Activated T-helper 1 cell treated with Interleukin-2 at 50 U/mL for 16 hours (primary cell): Measurements from ENCODE around the gene PXMP2.
A peak's percentile ranks its signal among the peaks of the same experiment; 100 is the strongest.
"Not testable (repeated sequence)": the region's sequence is repeated elsewhere in the genome, so short reads cannot be mapped to it uniquely, and the experiment has no call there.

Experiments used
- DNase-seq: peaks from one replicate; pipeline ENCODE4 v3.0.0-alpha.2; 2020; ENCODE audit warnings: low read depth

Gene PXMP2

DNA sequence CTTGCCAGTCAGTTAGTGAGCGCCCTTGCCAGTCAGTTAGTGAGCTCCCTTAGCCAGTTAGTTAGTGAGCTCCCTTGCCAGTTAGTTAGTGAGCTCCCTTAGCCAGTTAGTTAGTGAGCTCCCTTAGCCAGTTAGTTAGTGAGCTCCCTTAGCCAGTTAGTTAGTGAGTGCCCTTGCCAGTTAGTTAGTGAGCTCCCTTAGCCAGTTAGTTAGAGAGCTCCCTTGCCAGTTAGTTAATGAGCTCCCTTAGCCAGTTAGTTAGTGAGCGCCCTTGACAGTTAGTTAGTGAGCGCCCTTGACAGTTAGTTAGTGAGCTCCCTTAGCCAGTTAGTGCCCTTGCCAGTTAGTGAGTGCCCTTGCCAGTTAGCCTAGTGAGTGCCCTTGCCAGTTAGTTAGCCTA lies 7.5 kb downstream of the PXMP2 start:
- not testable (repeated sequence) for DNase-seq

DNA sequence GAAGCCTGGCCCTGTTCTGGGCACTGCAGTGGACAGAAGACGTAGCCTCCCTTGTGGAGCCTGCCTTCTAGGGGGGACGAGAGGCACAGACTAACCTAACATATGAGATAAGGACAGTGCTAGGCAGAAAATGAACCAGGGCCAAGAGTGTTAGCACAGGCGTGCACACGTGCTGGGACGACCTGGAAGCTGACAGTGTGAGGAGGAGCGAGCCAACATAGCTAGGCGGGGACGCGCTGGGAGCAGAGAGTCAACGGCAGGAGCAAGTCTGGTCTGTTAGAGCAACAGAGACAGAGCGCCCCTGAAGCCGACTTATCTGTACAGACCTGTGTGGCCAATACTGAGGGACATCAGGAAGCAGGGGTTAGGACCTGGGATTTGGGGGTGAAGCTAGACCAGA lies 8.0 kb downstream of the PXMP2 start:
- DNase-seq = no peak

DNA sequence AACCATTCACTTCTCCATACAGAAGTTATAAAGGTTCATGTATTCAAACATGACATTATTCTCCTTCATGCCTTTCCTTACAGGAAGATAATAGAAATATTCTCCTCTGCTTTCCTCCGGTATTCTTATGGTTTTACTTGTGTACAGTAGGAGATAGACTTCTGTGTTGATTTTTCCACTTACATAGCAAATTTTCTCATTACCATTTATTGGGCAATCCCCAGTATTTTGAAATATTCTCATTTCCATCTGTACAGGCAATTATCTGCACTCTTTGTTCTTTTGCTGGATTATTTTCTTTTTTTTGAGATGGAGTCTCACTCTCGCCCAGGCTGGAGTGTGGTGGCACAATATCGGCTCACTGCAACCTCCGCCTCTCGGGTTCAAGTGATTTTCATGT lies 11.0 kb downstream of the PXMP2 start:
- DNase-seq = no peak

DNA sequence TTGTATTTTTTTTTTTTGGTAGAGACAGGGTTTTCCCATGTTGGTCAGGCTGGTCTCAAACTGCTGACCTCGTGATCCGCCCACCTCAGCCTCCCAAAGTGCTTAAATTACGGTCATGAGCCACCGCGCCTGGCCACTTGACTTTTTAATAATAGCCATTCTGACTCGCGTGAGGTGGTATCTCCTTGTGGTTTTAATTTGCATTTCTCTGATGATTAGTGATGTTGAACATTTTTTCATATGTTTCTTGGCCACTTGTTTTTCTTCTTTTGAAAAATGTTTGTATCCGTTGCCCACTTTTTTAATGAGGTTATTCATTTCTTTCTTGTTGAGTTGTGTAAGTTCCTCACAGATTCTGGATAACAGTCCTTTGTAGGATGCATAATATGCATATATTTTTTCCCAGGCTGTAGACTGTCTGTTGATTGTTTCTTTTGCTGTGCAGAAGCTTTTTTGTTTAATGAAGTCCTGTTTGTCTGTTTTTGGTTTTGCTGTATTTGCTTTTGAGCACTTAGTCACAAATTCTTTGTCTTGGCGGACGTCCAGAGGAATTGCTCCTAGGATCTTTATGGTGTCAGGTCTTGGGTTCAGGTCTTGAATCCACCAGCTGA lies 12.9 kb downstream of the PXMP2 start:
- no peak for DNase-seq

DNA sequence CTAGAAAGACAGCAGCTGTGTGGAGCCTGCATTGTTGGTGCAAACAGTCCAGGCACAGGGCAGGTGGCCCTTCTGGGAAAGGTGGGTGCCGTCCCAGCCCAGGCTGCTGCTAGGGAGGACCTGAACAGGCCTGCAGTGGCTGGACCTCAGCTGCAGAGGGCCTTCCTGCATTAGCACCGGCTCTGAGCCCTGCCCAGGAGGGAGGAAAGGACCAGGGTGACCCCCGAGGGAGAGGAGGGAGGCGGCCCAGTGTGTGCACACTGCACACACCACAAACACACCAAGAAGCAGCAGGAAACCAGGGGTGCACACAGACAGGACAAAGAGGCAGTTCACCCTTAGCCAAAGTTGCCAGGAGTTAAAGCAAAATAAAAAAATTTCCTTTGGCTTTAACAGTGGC lies 15.3 kb downstream of the PXMP2 start:
- no peak for DNase-seq

DNA sequence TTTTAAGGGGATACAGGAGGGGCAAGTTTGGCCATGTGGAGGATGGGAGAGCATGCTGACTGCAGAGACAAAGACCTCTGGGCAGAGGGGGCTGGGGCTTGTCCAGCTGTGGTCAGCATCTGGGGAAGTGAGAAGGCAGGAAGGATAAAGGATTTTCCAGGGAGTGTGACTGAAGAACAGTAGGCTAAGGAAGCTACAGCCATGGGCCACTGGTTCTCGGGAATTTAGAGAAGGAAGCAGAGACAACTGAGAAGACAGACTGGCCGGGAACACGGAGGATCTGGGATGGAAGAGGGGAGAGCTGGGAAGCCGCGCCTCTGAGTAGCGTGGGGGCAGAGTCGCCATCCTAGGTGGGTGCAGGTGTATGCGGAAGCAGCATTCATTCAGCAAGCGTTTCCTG lies 16.3 kb downstream of the PXMP2 start:
- DNase-seq = no peak

DNA sequence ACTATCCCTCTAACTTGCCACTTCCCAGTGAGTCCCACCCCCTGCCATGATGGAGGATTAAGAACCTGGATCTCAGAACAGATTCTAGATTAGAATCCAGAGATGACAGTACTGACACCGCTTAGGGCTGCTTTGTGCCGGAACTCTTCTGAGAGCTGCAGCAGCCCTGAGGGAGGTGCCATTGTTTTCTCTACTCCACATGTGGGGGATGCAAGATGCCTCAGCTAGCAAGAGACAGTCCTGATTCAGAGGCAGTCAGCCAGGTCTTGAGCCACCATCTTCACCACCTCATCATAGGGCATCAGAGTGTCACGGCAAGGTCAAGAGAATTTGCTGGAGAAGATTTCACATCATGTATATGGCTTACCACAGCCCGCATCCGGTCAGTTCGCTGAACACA lies 19.9 kb downstream of the PXMP2 start:
- DNase-seq = no peak

DNA sequence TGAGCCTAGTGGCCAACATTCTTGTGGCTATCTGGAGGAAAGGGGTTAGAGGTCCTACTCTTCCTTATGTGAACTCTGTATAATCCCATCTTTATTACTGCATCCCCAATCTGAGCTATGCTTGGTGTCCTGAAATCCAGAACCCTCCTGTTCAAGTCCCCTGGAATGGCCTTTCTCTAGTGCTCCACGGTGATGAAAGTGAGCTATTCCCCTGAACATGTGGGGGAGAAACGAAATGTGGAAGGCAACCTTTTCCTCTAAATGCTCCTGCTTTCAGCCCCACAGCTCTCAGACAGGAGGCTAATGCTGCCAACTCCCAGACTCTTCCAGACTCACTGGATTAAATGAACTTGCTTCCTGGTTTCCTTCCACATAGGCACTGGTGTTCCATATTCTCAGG lies 20.8 kb downstream of the PXMP2 start:
- DNase-seq = no peak

DNA sequence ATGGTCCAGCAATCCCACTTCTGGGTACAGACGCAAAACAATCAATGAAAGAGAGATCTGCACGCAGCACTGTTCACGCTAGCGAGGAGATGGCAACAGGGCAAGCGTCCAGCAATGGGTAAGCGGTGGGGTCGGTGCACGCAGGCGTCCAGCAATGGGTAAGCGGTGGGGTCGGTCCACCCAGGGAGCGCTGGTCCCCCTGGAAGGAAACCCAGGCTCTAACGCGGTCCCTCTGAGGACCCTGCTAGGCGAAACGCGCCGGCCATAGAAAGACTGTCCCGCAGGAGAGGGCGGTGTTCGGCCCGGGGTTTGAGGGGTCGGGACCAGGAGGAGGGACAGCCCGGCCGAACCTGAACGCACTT lies 22.6 kb downstream of the PXMP2 start:
- peak; percentile 3 for DNase-seq

DNA sequence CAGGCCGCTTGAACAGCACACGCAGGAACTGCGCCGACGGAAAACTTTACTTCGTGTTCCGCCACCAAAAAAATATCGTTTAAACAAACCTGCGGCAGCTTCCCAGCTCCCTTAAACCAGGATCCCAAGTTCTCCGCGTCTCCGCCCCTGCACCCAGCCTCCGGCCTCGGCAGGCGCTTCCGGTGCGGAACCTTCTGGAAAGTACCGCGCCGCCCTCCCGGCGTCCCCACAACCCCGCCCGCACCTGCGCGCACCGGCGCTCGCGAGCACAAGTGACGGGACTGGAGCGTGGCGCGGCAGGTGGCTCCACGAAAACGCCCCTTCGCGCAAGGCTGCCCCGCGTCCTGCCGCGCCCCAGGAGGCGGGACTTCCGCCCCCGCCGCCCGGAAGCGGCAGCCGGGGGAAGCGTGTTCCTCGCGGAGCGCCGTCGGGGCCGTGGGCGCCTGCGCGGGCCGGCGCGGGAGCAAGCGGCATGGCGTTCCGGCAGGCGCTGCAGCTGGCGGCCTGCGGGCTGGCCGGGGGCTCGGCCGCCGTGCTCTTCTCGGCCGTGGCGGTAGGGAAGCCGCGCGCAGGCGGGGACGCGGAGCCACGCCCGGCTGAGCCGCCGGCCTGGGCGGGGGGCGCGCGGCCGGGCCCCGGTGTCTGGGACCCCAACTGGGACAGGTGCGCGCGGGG lies 23.2 kb downstream of the PXMP2 start, which contains the start of gene PGAM5:
PGAM5 (plus strand) TSS at position 438 of the 675 bp plus-strand sequence; CDS start at position 473, 35 bp downstream.
- DNase-seq = peak; percentile 92

DNA sequence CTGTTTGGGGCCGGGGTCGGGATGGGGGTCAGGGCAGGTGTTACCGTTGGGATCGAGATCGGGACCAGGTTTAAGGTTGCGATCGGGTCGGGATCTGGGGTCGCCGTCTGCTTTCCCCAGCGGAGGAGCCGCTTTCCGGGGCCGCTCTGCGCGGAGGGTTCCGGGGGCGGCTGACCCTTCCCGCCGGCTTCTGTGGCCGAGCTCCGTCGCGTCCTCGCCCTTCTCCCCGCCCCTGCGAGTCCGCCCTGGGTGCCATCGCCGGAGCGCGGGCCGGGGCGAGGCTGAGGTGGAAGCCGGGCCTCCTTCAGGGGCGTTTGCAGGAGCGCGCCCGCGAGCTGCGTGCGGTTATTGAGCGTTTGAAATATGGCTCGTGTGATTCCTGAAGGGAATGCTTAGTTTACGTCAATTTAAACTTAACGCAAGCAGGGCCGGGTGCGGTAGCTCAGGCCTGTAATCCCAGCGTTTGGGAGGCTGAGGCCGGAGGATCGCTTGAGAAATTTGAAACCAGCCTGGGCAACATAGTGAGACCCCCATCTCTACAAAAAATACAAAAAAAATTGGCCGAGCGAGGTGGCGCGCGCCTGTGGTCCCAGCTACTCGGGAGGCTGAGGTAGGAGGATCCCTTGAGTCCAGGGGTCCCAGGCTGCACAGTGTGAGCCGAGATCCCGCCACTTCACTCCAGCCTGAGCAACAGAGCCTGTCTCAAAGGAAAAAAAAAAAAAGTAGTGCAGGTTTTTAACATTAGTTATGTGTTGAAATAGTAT lies 23.9 kb downstream of the PXMP2 start:
- DNase-seq = peak; percentile 14

DNA sequence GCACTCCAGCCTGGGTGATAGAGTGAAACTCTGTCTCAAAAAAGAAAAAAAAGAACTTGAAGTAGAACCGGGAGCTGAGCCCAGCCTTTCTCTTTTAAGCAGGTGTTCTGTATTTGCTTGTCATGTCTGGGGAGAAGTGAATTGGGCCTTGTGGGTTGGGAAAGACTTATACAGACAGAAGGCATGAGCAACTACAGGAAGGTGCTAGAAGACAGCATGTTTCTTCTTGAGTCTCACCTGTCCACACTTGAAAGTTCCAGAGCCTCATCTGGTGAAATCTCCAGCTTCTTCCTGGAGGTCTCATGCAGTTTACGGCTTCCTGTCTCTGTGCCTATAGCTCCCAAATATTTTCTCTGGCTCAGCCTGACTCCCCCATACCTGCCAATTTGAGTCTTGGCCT lies 25.7 kb downstream of the PXMP2 start:
- DNase-seq = no peak

DNA sequence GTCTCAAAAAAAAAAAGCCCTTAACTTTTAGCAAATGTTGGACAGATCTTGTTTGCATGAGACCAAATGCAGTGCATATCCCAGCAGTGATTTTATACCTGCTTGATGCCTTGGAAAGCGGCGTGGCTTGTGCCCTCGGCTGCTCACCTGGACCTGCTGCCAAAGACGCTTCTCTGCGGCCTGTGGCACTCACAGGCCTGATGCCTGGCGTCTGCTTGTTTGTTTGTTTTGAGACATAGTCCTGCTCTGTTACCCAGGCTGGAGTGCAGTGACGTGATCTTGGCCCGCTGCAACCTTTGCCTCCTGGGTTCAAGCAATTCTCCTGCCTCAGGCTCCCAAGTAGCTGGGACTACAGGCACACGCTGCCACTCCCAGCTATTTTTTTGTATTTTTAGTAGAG lies 28.5 kb downstream of the PXMP2 start:
- DNase-seq = no peak

DNA sequence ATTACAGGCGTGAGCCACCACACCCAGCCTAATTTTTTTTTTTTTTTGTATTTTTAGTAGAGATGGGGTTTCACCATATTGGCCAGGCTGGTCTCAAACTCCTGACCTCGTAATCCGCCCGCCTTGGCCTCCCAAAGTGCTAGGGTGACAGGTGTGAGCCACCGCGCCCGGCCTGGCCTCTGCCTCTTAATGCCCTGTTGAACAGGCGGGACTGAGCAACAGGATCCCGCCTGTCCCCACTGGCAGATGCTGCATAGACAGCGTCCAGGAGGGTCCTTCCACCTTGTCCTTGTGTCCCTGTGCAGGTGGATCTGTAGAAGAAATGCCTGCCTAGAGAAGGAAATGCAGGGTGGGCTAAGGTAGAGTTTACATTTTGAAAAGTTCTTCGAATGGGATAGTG lies 29.0 kb downstream of the PXMP2 start:
- DNase-seq = no peak

DNA sequence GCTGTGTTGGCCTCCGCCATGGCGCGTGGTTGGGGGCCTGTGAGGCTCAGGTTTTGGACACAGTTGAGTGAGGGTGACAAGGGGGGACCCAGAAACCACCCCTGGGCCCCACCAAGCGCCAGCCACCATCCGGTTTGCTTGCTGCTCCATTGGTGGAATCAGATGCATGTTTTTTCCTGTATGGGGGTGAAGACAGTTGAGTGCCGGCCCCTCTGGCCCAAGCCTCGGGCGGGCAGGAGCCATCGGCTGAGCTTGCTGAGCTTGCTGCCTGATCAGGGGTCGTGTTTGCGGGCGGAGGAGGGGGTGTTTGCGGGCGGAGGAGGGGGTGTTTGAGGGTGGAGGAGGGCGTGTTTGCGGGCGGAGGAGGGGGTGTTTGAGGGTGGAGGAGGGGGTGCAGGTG lies 29.6 kb downstream of the PXMP2 start:
- DNase-seq = no peak

DNA sequence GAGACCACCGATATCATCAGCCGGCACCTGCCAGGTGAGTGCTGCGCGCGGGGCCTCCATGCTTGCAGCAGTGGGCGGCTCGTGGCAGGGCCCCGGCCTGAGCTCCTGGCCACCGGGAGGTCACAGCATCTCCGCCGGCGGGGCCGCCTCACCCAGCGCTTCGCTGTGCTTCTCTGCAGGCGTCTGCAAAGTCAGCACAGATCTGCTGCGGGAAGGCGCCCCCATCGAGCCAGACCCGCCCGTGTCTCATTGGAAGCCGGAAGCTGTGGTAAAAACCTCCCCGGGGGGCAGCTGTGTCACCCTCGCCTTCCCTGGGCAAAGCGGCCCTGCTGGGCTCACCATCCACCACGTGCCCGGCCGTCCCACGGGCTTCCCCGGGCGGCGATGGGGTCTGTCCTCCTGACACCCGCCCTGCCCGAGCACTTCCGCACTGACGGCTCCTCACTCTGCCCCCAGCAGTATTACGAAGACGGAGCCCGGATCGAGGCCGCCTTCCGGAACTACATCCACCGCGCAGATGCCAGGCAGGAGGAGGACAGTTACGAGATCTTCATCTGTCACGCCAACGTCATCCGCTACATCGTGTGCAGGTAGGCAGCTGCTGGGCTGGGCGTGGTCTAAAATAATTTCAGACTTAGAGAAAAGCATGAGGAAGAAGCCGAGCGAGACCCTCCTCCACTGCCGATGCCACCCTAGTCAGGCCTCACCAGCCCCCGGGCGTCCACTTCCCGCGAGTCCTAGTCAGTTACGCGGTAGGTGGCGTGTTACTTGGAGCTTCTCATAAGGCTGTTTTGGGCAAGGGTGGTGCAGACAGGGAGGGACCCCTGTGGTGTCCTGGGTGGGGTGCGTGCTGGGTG lies 30.4 kb downstream of the PXMP2 start:
- no peak for DNase-seq

DNA sequence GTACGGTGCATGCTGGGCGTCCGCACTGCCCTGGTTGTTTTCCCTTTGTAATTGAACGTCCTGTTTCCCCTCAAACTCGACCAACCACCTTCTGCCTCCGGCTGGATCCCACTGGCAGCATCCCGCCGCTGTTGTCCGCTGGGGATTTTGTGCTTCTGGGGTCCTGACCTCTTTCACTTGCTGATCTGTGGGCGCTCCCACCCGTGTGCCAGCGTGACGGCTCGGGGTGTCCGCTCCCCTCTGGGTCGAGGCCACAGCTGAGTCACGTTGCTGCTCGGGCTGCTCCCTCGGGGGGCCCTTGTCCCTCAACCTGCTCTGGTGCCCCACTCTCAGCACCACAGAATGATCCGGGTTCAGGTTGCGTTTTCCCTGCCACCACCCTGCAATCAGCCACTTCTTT lies 31.3 kb downstream of the PXMP2 start:
- no peak for DNase-seq

DNA sequence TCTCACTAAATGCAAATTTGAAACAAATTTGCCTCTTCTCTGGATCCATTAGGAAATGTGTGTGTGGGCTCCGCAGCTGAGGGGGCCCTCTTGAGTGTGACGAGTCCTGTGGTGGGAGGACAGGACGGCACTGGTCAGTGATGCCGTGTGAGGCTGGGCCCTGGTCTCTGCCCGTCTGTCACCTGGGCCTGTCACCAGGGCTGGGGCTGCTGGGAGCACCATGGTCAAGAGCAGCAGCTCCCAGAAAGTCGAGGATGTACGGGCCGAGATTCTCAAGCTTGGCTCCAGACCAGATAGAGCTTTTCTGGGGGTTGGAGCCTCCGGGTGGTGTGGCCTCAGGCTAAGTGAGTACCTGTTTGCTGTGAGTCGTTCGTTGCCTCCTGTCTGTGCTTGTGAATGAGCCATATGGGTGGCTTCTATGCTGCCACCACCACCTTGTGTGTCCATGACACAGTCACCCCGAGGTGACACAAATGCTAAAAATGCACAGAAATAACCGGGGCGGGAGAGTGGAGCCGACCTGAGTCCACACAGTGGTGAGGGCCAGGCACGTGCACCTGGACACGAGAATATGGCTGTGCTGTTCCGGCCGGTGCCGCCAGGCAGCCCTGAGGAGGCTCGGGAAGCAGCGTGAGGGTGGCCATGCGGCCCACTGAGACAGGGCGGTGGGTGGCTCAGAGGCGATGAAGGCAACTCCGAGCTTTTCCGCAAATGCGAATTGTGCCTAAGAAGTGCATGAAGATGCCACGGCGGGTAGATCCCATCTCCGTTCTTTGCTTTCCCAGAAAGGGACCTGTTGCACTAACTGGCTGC lies 32.0 kb downstream of the PXMP2 start:
- no peak for DNase-seq

DNA sequence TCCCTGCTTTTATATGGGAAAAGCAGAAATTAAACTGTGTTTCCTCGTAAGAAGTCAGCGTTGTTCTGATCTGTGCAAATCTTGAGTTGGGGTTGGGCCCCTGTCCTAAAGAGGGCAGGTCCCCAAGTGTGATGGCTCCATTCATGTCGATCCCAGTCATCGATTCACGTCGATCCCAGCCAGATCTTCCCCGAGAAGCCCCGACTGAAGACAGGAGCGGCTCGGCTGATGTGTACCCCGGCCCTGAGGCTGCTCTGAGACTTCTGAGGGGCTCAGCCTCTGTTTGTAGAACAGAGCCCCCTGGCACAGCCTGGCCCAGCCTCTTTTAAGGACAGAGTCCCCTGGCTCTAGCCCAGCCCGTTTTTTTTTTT lies 32.6 kb downstream of the PXMP2 start:
- no peak for DNase-seq

DNA sequence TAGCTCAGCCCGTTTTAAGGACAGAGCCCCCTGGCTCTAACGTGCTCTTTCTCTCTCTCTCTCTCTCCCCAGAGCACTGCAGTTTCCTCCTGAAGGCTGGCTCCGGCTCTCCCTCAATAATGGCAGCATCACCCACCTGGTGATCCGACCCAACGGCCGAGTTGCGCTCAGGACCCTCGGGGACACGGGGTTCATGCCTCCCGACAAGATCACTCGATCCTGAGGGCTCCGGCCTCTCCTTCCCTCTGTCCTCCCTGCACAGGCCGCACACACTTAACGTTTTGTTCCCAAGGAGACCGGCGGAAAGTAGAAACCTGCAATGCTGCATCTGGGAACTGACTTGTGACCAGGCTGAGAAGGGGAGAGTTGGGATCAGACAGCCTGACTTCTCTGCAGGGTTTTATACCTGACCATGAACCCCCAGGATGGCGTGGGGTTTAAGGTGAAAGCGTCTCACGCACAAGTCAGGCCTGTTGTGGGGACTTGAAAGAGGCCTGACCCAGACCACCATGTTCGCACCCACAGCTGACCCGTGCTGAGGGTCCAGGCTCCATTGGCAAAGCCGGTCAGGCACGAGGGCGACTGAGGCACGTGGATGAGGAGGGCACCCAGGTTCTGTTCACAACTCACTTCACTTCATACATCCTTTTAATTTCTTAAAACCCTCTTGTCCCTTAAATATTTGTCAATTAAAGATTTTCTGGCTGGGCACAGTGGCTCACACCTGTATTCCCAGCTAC lies 33.4 kb downstream of the PXMP2 start:
- DNase-seq = no peak
